Activated T-helper 1 cell treated with anti-CD3 and anti-CD28 coated beads, Interleukin-12 subunit alpha, Interleukin-12 subunit beta, Interleukin-2, Interleukin-4 antibody, amounts not matched to agents 30 ng/mL and 10 ng/mL and 1 ng/mL, durations not matched to agents 14 hours and 24 hours and 36 hours (primary cell): ENCODE results near the gene POLR3E. TPM values are rescaled to one million over a fixed set of nuclear protein-coding genes. Genes with fewer than 3 reads are reported as not detected.

Source experiments
- DNase-seq: peaks from one replicate; pipeline ENCODE4 v3.0.0; 2021; ENCODE audit warnings: low spot score
- H3K27ac Mint-ChIP-seq: one replicate; pipeline ENCODE4 v1.8.0; 2021; ENCODE audit warnings: mild to moderate bottlenecking, mixed read lengths
- H3K27me3 Mint-ChIP-seq: one replicate; pipeline ENCODE4 v1.8.0; 2022; ENCODE audit warnings: mild to moderate bottlenecking, moderate library complexity, mixed read lengths; ENCODE audit not compliant: insufficient read depth
- H3K36me3 Mint-ChIP-seq: one replicate; pipeline ENCODE4 v1.8.0; 2021; ENCODE audit warnings: low read depth, mixed read lengths
- H3K4me1 Mint-ChIP-seq: one replicate; pipeline ENCODE4 v1.8.0; 2021; ENCODE audit warnings: low read depth, mixed read lengths
- H3K4me3 Mint-ChIP-seq: one replicate; pipeline ENCODE4 v1.8.0; 2021; ENCODE audit warnings: mild to moderate bottlenecking, moderate library complexity, mixed read lengths
- H3K9me3 Mint-ChIP-seq: one replicate; pipeline ENCODE4 v1.8.0; 2021; ENCODE audit warnings: mixed read lengths
- intact Hi-C: fragments of 100-400 bp; cut with micrococcal nuclease; formaldehyde crosslinking; loops from one replicate; pipeline ENCODE4 v1.15.1; 2024
- total RNA-seq: library from RNA; stranded (reverse); gene quantifications from 2 replicates; pipeline ENCODE4 v1.2.3, GENCODE V29; 2022

POLR3E gene
- total RNA-seq, 1 donor from 2014 or later: 111 TPM

- Mint-ChIP-seq H3K27me3 (no peaks in the 10 kb centered on the region), H3K4me3 (no peak overlapping the region), H3K4me1 (no peaks in the 10 kb centered on the region), H3K27ac (no peak overlapping the region), H3K9me3 (no peaks in the 10 kb centered on the region), H3K36me3 (peaks cover 40% of the 10 kb centered on the region)
- no peak for DNase-seq
- intact Hi-C loops: no loop called here
Observed at GRCh38 chr16:22313876-22314470, 16.8 kb downstream of the POLR3E start.

- H3K4me3 Mint-ChIP-seq: no peak overlapping the region
- peaks cover 42% of the 10 kb centered on the region for H3K36me3 Mint-ChIP-seq
- no peaks in the 10 kb centered on the region for H3K27me3 Mint-ChIP-seq
- no peaks in the 10 kb centered on the region for H3K4me1 Mint-ChIP-seq
- no peak overlapping the region for H3K27ac Mint-ChIP-seq
- H3K9me3 Mint-ChIP-seq: no peaks in the 10 kb centered on the region
- intact Hi-C loops: no loop called here
- no peak for DNase-seq
Observed at GRCh38 chr16:22314661-22315626, 17.7 kb downstream of the POLR3E start.

GRCh38 chr16:22315979-22316378 is 18.8 kb downstream of the POLR3E start:
- Mint-ChIP-seq H3K9me3 (no peaks in the 10 kb centered on the region), H3K4me1 (no peaks in the 10 kb centered on the region), H3K4me3 (no peak overlapping the region), H3K27ac (no peak overlapping the region), H3K27me3 (no peaks in the 10 kb centered on the region), H3K36me3 (peaks cover 47% of the 10 kb centered on the region)
- no peak for DNase-seq
- intact Hi-C loops: no loop called here

GRCh38 chr16:22316411-22316811 is 19.2 kb downstream of the POLR3E start:
- Mint-ChIP-seq H3K4me3 (no peak overlapping the region), H3K9me3 (no peaks in the 10 kb centered on the region), H3K27me3 (no peaks in the 10 kb centered on the region), H3K4me1 (no peaks in the 10 kb centered on the region), H3K36me3 (peaks cover 50% of the 10 kb centered on the region), H3K27ac (no peak overlapping the region)
- intact Hi-C loops: no loop called here
- DNase-seq: no peak

GRCh38 chr16:22317001-22317530 is 19.9 kb downstream of the POLR3E start:
- Mint-ChIP-seq H3K4me3 (no peak overlapping the region), H3K27ac (no peak overlapping the region), H3K9me3 (no peaks in the 10 kb centered on the region), H3K4me1 (no peaks in the 10 kb centered on the region), H3K36me3 (peaks cover 45% of the 10 kb centered on the region), H3K27me3 (no peaks in the 10 kb centered on the region)
- DNase-seq: no peak
- intact Hi-C loops: no loop called here

- intact Hi-C loops: no loop called here
- no peaks in the 10 kb centered on the region for H3K4me1 Mint-ChIP-seq
- no peak for DNase-seq
- no peak overlapping the region for H3K4me3 Mint-ChIP-seq
- peaks cover 45% of the 10 kb centered on the region for H3K36me3 Mint-ChIP-seq
- no peaks in the 10 kb centered on the region for H3K9me3 Mint-ChIP-seq
- no peak overlapping the region for H3K27ac Mint-ChIP-seq
- H3K27me3 Mint-ChIP-seq: no peaks in the 10 kb centered on the region
Observed at GRCh38 chr16:22317625-22318024, 20.4 kb downstream of the POLR3E start.

- peak; percentile 42 for DNase-seq
- no peaks in the 10 kb centered on the region for H3K4me1 Mint-ChIP-seq
- no peaks in the 10 kb centered on the region for H3K9me3 Mint-ChIP-seq
Observed at GRCh38 chr16:22318690-22319358, 21.6 kb downstream of the POLR3E start.

GRCh38 chr16:22320572-22321339 is 23.5 kb downstream of the POLR3E start:
- Mint-ChIP-seq H3K27me3 (no peaks in the 10 kb centered on the region), H3K4me1 (no peaks in the 10 kb centered on the region), H3K27ac (peak overlapping the region; percentile 48), H3K36me3 (peaks cover 34% of the 10 kb centered on the region), H3K4me3 (no peak overlapping the region), H3K9me3 (no peaks in the 10 kb centered on the region)
- intact Hi-C loops: loop anchor here (1.0 to 2.0 kb wide), 3 partner anchors 20 to 54 kb away; partner anchors contain the start of gene CDR2
- no peak for DNase-seq

More at GRCh38 chr16:22318690-22319358, 21.6 kb downstream of the POLR3E start:
- H3K36me3 Mint-ChIP-seq: peaks cover 40% of the 10 kb centered on the region
- no peak overlapping the region for H3K4me3 Mint-ChIP-seq
- no peak overlapping the region for H3K27ac Mint-ChIP-seq
- H3K27me3 Mint-ChIP-seq: no peaks in the 10 kb centered on the region
- intact Hi-C loops: no loop called here

GRCh38 chr16:22321340-22322001 is 24.3 kb downstream of the POLR3E start:
- Mint-ChIP-seq H3K27ac (peak overlapping the region; percentile 48), H3K4me1 (no peaks in the 10 kb centered on the region), H3K9me3 (no peaks in the 10 kb centered on the region), H3K27me3 (no peaks in the 10 kb centered on the region), H3K36me3 (peaks cover 28% of the 10 kb centered on the region), H3K4me3 (no peak overlapping the region)
- DNase-seq: peak; percentile 57
- intact Hi-C loops: loop anchor here (1.0 to 2.0 kb wide), 3 partner anchors 21 to 53 kb away; partner anchors contain the start of gene CDR2

- Mint-ChIP-seq H3K27ac (no peak overlapping the region), H3K9me3 (no peaks in the 10 kb centered on the region), H3K4me1 (no peaks in the 10 kb centered on the region), H3K4me3 (no peak overlapping the region), H3K36me3 (peaks cover 31% of the 10 kb centered on the region), H3K27me3 (no peaks in the 10 kb centered on the region)
- no peak for DNase-seq
- intact Hi-C loops: no loop called here
Observed at GRCh38 chr16:22322021-22322471, 24.8 kb downstream of the POLR3E start.

GRCh38 chr16:22322741-22323140 is 25.5 kb downstream of the POLR3E start:
- Mint-ChIP-seq H3K9me3 (no peaks in the 10 kb centered on the region), H3K27ac (no peak overlapping the region), H3K36me3 (peaks cover 36% of the 10 kb centered on the region), H3K27me3 (no peaks in the 10 kb centered on the region), H3K4me1 (no peaks in the 10 kb centered on the region), H3K4me3 (no peak overlapping the region)
- no peak for DNase-seq
- intact Hi-C loops: no loop called here
